Trophoblast cell (in vitro differentiated cells and primary cell): Measurements from ENCODE around the gene POLR1D.
A peak's percentile ranks its signal among the peaks of the same experiment; 100 is the strongest.

Experiments used
- DNase-seq, 2 donors: peaks; one replicate each; pipeline ENCODE4 v3.0.0-alpha.2; 2016
- H2AFZ ChIP-seq: 2 replicates; pipeline ENCODE4 v1.6.1; 2013; ENCODE audit warnings: low read length, moderate library complexity, mild to moderate bottlenecking; ENCODE audit not compliant: insufficient read depth, poor library complexity
- H2AK5ac ChIP-seq: 2 replicates; pipeline ENCODE4 v1.6.1; 2013; ENCODE audit warnings: mild to moderate bottlenecking, low read length
- H2BK120ac ChIP-seq: 2 replicates; pipeline ENCODE4 v1.6.1; 2013; ENCODE audit warnings: low read length, mild to moderate bottlenecking, moderate library complexity; ENCODE audit not compliant: insufficient read depth, poor library complexity
- H2BK12ac ChIP-seq: 2 replicates; pipeline ENCODE4 v1.6.1; 2013; ENCODE audit warnings: mild to moderate bottlenecking, low read length, moderate library complexity
- H2BK5ac ChIP-seq: 2 replicates; pipeline ENCODE4 v1.6.1; 2013; ENCODE audit warnings: low read length, low read depth, moderate library complexity, mild to moderate bottlenecking; ENCODE audit not compliant: poor library complexity
- H3K14ac ChIP-seq: 2 replicates; pipeline ENCODE4 v1.6.1; 2013; ENCODE audit warnings: mild to moderate bottlenecking, low read length
- H3K18ac ChIP-seq: 2 replicates; pipeline ENCODE4 v1.6.1; 2013; ENCODE audit warnings: mild to moderate bottlenecking, low read length
- H3K23ac ChIP-seq: 2 replicates; pipeline ENCODE4 v1.6.1; 2013; ENCODE audit warnings: low read length
- H3K27ac ChIP-seq: 2 replicates; pipeline ENCODE4 v1.5.1; 2013; ENCODE audit warnings: low read depth, mild to moderate bottlenecking, inconsistent platforms, low read length, moderate library complexity
- H3K27me3 ChIP-seq: 2 replicates; pipeline ENCODE4 v1.6.1; 2013; ENCODE audit warnings: inconsistent platforms, mild to moderate bottlenecking, low read length, moderate library complexity; ENCODE audit not compliant: insufficient read depth
- H3K36me3 ChIP-seq, 2 experiments: 1 replicate in 1 of 2; 2 replicates in 1 of 2; pipeline ENCODE4 v1.6.1; 2013; ENCODE audit warnings: low read length in 2 of 2, mild to moderate bottlenecking in 2 of 2, moderate library complexity in 1 of 2; ENCODE audit not compliant: insufficient read depth in 2 of 2, control insufficient read depth in 1 of 2
- H3K4ac ChIP-seq: 2 replicates; pipeline ENCODE4 v1.6.1; 2013; ENCODE audit warnings: low read depth, mild to moderate bottlenecking, low read length, moderate library complexity
- H3K4me1 ChIP-seq, 2 experiments: 1 replicate in 1 of 2; 2 replicates in 1 of 2; pipeline ENCODE4 v1.6.1; 2013; ENCODE audit warnings: low read length in 2 of 2, mild to moderate bottlenecking in 2 of 2, moderate library complexity in 1 of 2; ENCODE audit not compliant: insufficient read depth in 2 of 2, control insufficient read depth in 1 of 2
- H3K4me2 ChIP-seq: 2 replicates; pipeline ENCODE4 v1.6.1; 2013; ENCODE audit warnings: inconsistent platforms, mild to moderate bottlenecking, low read length, moderate library complexity
- H3K4me3 ChIP-seq: 2 replicates; pipeline ENCODE4 v1.5.1; 2013; ENCODE audit warnings: mild to moderate bottlenecking, low read depth, low read length, inconsistent platforms
- H3K79me1 ChIP-seq: one replicate; pipeline ENCODE4 v1.6.1; 2013; ENCODE audit warnings: low read length
- H3K79me2 ChIP-seq: 2 replicates; pipeline ENCODE4 v1.6.1; 2013; ENCODE audit warnings: low read length, mild to moderate bottlenecking; ENCODE audit not compliant: control insufficient read depth, insufficient read depth, poor library complexity
- H3K9ac ChIP-seq: 2 replicates; pipeline ENCODE4 v1.6.1; 2013; ENCODE audit warnings: mild to moderate bottlenecking, low read length
- H3K9me3 ChIP-seq: 2 replicates; pipeline ENCODE4 v1.6.1; 2013; ENCODE audit warnings: low read depth, mild to moderate bottlenecking, control low read depth, inconsistent platforms, low read length; ENCODE audit not compliant: insufficient read depth
- H4K12ac ChIP-seq: 2 replicates; pipeline ENCODE4 v1.6.1; 2013; ENCODE audit warnings: low read depth, mild to moderate bottlenecking, low read length, moderate library complexity
- H4K8ac ChIP-seq: 2 replicates; pipeline ENCODE4 v1.6.1; 2013; ENCODE audit warnings: low read depth, mild to moderate bottlenecking, low read length, moderate library complexity
- H4K91ac ChIP-seq: one replicate; pipeline ENCODE4 v1.6.1; 2013; ENCODE audit warnings: low read depth, mild to moderate bottlenecking, low read length, moderate library complexity
- WGBS: extraction: QIAGEN DNeasy Blood & Tissue Kit; methylation state at CpG from one replicate; pipeline ENCODE4 v1.1.7; 2013; ENCODE audit warnings: missing lambda C conversion rate; ENCODE audit not compliant: insufficient read length, insufficient coverage; ENCODE audit errors: extremely low coverage; 5-methylcytosine and 5-hydroxymethylcytosine counted together

POLR1D gene

GRCh38 chr13:27631156-27631555 is 9.5 kb downstream of the POLR1D start:
- no peak overlapping the region for H2AK5ac ChIP-seq
- no peaks in the 10 kb centered on the region for H3K79me2 ChIP-seq
- H3K36me3 ChIP-seq: peaks cover 0 to 6% of the 10 kb centered on the region in 2 experiments
- no peaks in the 10 kb centered on the region for H3K27me3 ChIP-seq
- H3K79me1 ChIP-seq: no peaks in the 10 kb centered on the region
- H3K4me1 ChIP-seq: no peaks in the 10 kb centered on the region
- no peak overlapping the region for H3K4me3 ChIP-seq
- peaks cover 1% of the 10 kb centered on the region for H3K9me3 ChIP-seq
- no peak overlapping the region for H4K91ac ChIP-seq
- no peak overlapping the region for H3K4ac ChIP-seq
- H4K12ac ChIP-seq: no peak overlapping the region
- H3K14ac ChIP-seq: no peak overlapping the region
- H2AFZ ChIP-seq: no peak overlapping the region
- H2BK5ac ChIP-seq: no peak overlapping the region
- no CpG with 5 or more reads among the region's 4 CpGs for WGBS
- no peak overlapping the region for H4K8ac ChIP-seq
- no peak for DNase-seq
- no peak overlapping the region for H3K4me2 ChIP-seq
- H2BK12ac ChIP-seq: no peak overlapping the region
- no peak overlapping the region for H3K23ac ChIP-seq
- no peak overlapping the region for H3K18ac ChIP-seq
- H2BK120ac ChIP-seq: no peak overlapping the region
- H3K9ac ChIP-seq: no peak overlapping the region
- H3K27ac ChIP-seq: no peak overlapping the region

GRCh38 chr13:27631665-27632064 is 10.0 kb downstream of the POLR1D start:
- Histone ChIP-seq H2BK12ac (no peak overlapping the region), H3K14ac (no peak overlapping the region)
- no CpG with 5 or more reads among the region's 2 CpGs for WGBS

GRCh38 chr13:27632214-27632613 is 10.5 kb downstream of the POLR1D start:
- Histone ChIP-seq H3K14ac (no peak overlapping the region), H3K9me3 (peaks cover 1% of the 10 kb centered on the region), H2AK5ac (no peak overlapping the region), H3K36me3 (peaks cover 0 to 6% of the 10 kb centered on the region in 2 experiments), H3K4me3 (no peak overlapping the region), H3K18ac (no peak overlapping the region), H2BK12ac (no peak overlapping the region), H3K4me2 (no peak overlapping the region), H3K23ac (no peak overlapping the region), H2BK5ac (no peak overlapping the region), H3K27ac (no peak overlapping the region), H2AFZ (no peak overlapping the region), H2BK120ac (no peak overlapping the region), H4K12ac (no peak overlapping the region), H3K79me1 (no peaks in the 10 kb centered on the region), H3K79me2 (no peaks in the 10 kb centered on the region), H3K4me1 (no peaks in the 10 kb centered on the region), H4K8ac (no peak overlapping the region), H3K27me3 (no peaks in the 10 kb centered on the region), H4K91ac (no peak overlapping the region), H3K4ac (no peak overlapping the region), H3K9ac (no peak overlapping the region)
- DNase-seq: no peak
- WGBS: no CpG with 5 or more reads among the region's 4 CpGs

More at GRCh38 chr13:27631665-27632064, 10.0 kb downstream of the POLR1D start:
- Histone ChIP-seq H2AFZ (no peak overlapping the region), H4K8ac (no peak overlapping the region), H4K91ac (no peak overlapping the region), H3K9me3 (peaks cover 1% of the 10 kb centered on the region), H3K23ac (no peak overlapping the region), H3K79me2 (no peaks in the 10 kb centered on the region), H2AK5ac (no peak overlapping the region), H3K18ac (no peak overlapping the region), H3K9ac (no peak overlapping the region), H3K4me3 (no peak overlapping the region), H2BK120ac (no peak overlapping the region), H4K12ac (no peak overlapping the region), H2BK5ac (no peak overlapping the region), H3K4me1 (no peaks in the 10 kb centered on the region), H3K27ac (no peak overlapping the region), H3K4ac (no peak overlapping the region), H3K27me3 (no peaks in the 10 kb centered on the region), H3K36me3 (peaks cover 0 to 6% of the 10 kb centered on the region in 2 experiments), H3K4me2 (no peak overlapping the region), H3K79me1 (no peaks in the 10 kb centered on the region)
- DNase-seq: no peak

GRCh38 chr13:27632648-27633047 is 11.0 kb downstream of the POLR1D start:
- H3K4me2 ChIP-seq: no peak overlapping the region
- peak overlapping the region; percentile 53 for H3K18ac ChIP-seq
- H2BK120ac ChIP-seq: no peak overlapping the region
- no peak for DNase-seq
- H3K14ac ChIP-seq: no peak overlapping the region
- no peak overlapping the region for H3K23ac ChIP-seq
- no peak overlapping the region for H2AK5ac ChIP-seq
- H2BK12ac ChIP-seq: no peak overlapping the region
- no peak overlapping the region for H3K27ac ChIP-seq
- H2AFZ ChIP-seq: no peak overlapping the region
- no peak overlapping the region for H4K8ac ChIP-seq
- no CpG with 5 or more reads among the region's 1 CpG for WGBS
- no peak overlapping the region for H4K12ac ChIP-seq
- H3K4me3 ChIP-seq: no peak overlapping the region
- peaks cover 1% of the 10 kb centered on the region for H3K9me3 ChIP-seq
- no peak overlapping the region for H3K9ac ChIP-seq
- no peak overlapping the region for H2BK5ac ChIP-seq
- H4K91ac ChIP-seq: no peak overlapping the region
- no peaks in the 10 kb centered on the region for H3K79me2 ChIP-seq
- no peaks in the 10 kb centered on the region for H3K27me3 ChIP-seq
- H3K79me1 ChIP-seq: no peaks in the 10 kb centered on the region
- no peaks in the 10 kb centered on the region for H3K4me1 ChIP-seq
- H3K36me3 ChIP-seq: peaks cover 0 to 6% of the 10 kb centered on the region in 2 experiments
- no peak overlapping the region for H3K4ac ChIP-seq
